GM18861 (cell line): ENCODE results near the gene NHSL2.

Experiments used
- ATAC-seq: cut with Tn5 transposase; IDR thresholded peaks from one replicate; pipeline ENCODE4 v1.9.1; 2021; ENCODE audit not compliant: unreplicated experiment

Gene NHSL2

GRCh38 chrX:72102126-72102525, 191.5 kb downstream of the NHSL2 start:
- ATAC-seq: no peak

- ATAC-seq: no peak
Observed at GRCh38 chrX:72102760-72103159, 192.1 kb downstream of the NHSL2 start.

DNA sequence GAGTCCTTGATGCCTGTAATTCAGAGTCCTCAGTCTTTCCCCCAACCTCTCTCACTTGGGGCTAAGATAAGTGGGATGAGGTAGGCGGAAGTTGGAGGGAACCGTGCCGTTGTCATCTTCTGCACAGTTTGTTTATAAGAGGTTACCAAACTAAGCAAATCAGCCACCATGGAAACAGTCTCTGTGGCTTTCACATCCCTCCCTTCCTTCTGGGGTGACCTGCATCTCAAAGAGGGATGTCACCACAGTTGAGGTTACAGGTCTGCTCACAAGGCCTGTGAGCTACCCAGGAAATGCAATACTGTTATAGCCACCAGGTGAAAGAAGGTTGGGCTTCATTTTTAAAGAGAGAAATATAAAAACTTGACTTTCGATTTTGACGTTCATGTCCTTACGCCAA, 194.8 kb downstream of the NHSL2 start:
- ATAC-seq: no peak

- ATAC-seq: no peak
Observed at GRCh38 chrX:72107320-72107719, 196.7 kb downstream of the NHSL2 start.

GRCh38 chrX:72107841-72108595, 197.4 kb downstream of the NHSL2 start:
- ATAC-seq: no peak

DNA sequence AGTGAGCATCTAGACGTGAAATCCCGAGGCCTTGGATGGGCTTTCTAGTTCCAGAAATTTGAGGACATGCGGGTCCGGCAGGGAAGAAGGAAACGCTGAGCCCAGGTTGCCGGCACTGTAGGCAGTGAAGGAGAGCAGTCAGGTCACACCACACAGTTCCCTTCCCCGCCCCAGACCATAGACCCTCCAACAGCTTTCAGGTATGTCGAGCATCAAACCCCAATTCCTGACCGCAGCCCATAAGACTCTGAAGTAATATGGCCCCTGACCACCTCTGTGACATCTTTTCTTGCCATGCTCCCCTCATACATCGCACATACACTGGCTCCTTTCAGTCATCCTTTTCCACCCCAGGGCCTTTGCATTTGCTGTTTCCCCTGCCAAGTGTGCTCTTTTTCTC, 198.0 kb downstream of the NHSL2 start:
- ATAC-seq: no peak

DNA sequence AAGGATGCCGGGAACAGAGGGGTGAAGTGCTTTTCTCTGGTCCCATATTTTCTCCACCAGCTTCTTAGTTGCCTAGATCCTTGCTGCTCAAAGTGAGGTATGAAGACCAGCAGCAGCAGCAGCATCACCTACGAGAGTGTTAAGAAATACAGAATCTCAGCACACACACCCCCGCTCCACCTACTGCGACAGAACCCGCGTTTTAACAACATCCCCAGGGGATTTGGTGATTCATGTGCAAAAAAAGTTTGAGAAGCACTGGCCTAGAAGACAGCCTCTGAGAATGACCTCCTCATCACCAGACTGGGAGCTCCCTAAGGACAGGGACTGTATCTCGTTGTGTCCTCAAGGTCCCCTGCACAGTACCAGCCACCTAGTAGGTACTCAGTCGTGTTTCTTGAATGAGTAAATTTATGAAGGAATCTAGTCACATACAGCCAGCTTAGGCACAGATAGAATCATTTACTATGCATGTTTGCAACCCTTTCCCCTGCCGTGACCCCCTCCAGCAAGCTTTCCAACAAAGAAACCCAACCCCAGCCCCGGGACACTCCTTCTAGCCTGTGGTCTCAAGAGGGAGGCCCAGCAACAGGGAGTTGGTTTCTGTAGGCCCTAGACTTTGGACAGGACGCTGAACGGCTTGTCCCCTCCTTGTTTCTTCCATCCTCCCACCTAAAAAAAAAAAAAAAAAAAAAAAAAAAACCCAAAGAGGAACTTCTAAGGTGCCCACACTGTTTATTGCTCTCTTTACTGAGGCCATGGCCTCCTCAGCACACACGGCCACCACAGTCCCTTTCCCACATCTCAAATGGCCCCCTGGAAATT, 199.6 kb downstream of the NHSL2 start:
- ATAC-seq: no peak

GRCh38 chrX:72110876-72111708, 200.4 kb downstream of the NHSL2 start:
- ATAC-seq: no peak

DNA sequence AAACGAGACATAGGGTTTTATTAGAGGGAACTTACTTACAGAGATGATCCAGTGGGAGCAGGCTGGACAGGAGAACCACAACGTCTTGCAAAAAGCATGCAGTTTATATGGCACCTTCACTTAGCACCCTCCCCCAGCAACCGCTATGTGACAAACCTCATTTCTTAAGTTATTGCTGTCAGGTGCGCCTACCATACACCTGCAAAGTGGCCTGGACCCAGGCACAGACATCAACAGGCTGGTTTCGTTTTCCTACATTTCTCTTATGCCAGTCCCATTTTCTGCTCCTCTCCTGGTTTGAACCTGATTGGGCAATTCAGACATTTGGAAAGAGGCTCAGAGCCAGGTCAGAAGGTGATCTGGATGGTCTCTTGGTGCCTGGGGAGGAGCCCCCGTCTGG, 202.8 kb downstream of the NHSL2 start:
- no peak for ATAC-seq

- no peak for ATAC-seq
Observed at GRCh38 chrX:72114306-72114705, 203.7 kb downstream of the NHSL2 start.

GRCh38 chrX:72114807-72115206, 204.2 kb downstream of the NHSL2 start:
- no peak for ATAC-seq

- ATAC-seq: no peak
Observed at GRCh38 chrX:72115380-72115779, 204.7 kb downstream of the NHSL2 start.

DNA sequence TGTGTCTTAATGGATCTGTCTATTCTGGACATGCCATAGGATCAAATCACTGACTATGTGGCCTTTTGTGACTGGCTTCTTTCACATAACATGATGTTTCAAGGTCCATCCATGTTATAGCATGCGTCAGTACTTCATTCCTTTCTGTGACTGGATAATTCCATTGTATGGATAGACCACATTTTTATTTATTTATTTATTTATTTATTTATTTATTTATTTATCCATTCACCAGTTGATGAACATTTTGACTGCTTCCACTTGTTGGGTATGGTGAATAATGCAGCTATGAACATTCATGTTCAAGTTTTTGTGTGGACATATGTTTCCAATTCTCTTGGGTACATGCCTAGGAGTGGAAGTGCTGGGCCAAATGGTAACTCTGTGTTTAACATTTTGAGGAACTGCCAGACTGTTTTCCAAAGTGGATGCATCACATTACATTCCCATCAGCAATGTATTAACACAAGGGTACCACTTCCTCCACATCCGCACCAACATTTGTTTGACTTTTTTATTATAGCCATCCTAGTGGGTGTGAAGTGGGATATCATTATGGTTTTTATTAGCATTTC, 207.1 kb downstream of the NHSL2 start:
- ATAC-seq: no peak

DNA sequence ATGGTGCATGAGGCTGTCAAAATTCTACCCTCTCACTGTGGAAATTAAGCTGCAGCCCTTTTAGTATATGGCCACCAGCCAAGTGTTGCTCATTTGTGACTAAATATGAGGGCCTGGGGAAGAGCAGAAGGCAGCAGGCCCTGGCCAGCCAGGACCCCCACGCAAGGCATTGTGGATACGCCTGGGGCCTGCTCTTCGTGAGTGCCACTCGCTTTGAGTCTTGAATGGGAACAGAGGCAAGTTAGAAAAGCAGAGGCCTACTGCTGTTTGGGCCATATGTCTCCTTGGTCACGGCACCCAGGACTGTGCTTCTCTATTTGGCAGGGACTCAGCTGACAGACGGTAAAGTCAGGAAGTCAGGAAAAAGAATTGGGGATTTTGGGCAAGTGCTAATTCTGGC, 210.2 kb downstream of the NHSL2 start:
- ATAC-seq: no peak

DNA sequence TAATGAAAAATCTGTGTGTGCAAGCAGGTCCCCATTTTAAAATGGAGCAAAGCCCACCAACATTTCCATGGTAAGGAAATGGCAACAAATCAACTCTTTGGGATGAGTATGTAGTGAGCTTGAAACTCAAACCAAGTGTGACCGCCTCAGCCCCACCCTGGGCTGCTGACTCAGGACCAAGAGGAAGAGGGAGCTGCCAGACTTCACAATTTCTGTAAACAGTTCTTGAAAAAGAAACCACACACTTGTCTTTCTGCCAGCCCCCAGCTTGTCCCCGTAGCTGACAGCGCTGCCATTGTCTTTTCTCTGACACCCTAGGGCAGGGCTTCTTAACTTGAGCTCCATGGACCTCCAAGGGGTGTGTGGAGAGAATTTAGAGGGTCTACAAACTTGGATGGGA, 210.7 kb downstream of the NHSL2 start:
- ATAC-seq: no peak

- no peak for ATAC-seq
Observed at GRCh38 chrX:72122621-72123337, 212.1 kb downstream of the NHSL2 start.

DNA sequence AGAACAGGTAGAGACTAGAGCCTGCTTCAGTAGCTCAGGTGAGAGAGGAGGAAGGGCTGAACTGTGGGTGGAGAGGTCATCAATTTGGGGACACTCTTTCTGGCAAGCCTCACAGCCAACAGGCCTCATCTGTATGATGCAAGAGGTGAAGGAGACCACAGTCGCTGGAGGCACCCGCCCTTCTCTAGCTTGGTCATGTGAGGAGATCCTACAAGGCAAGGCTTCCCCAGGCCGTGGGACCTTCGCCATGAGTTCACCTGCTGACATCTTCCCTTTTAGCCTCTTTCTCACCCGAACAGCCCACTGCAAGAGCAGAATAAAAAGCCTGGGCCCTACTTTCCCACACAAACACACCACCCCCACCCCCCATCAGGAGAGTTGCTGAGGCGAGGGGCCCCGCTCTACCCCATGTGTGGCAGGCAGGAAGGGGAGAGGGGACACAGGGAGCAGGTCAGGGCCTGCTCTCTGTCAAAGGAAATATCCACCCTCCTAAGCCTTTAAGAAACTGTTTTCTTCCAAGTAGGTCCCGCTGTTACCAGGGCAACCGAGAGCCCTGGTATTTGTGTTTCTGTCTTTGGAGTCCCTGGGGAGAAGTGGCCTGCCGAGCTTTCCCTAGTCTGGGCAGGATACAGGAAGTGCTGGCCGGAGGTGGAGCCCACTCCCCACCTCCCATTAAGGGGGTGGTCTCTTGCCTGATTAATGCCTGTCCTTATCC, 213.0 kb downstream of the NHSL2 start:
- no peak for ATAC-seq

DNA sequence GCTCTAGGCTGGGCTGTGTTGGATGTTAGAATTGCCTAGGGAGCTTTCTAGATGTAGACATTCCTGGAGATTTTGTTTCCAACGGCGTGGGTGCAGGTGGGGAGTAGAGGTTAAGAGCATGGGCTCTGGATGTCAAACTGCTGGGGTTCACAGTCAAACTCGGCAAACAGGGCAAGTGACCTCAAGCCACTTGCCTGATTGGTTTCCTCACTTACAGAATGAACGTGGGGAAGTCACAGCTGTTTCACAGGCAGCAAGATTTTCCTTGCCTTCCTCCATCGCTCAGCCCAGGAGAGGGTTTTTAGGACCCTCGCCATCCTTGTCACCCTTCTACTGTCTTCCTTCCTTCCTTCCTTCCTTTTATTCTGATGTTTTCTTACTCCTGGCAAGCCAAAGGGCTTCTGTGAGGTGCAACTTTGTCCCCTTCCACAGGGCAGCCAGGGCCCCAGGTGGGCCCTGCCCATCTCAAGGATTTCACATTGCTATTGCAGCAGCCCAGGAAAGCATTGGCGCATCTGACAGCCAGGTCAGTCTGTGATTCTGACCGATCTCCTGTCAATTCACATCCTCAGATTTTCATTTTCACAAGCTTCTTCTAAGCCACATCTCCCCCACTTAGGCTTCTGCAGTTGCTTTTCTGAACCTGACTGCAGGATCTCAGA, 214.0 kb downstream of the NHSL2 start:
- no peak for ATAC-seq

DNA sequence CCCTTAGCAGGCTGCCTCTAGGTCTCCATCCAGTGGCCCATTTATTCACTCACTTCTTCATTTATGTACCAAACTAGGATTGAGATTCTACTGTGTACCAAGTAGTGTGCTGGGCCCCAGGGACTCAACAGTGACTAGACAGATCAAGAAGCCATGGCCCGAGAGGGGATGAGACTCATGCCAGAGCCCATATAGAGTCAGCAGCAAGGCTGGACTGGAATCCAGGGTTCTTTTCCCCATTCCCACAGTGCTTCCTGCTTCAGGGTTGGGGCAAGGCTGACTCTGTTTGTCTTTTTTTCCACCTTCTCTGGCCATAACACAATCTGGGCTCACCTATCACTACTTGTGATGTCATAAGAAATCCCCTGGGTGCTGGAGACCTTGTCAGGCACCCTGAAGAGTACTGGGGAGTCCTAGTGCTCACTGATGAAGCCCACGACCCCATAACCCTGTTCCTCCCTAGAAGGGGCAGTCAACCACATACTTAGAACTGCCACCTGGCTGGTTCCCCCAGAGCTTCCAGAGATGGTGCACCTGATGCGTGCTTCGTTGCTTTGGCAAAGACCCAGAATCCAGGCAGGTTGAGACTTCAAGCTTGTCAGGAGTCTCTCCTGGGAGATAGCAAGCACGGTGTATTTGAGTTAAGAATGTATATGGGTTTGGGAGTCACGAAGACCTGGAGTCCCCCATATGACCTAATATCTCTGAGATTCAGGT, 214.8 kb downstream of the NHSL2 start:
- no peak for ATAC-seq
